HepG2 (cell line): ENCODE measurements around the gene ATE1. TPM values are rescaled to one million over a fixed set of nuclear protein-coding genes. Genes with fewer than 3 reads are reported as not detected.

ENCODE experiments used
- AGO1 ChIP-seq: fragments of 200-400 bp; formaldehyde crosslinking; IDR thresholded peaks from 2 replicates; pipeline ENCODE4 v1.6.1; 2017; ENCODE audit warnings: mild to moderate bottlenecking, low read depth, low read length, moderate library complexity; ENCODE audit not compliant: poor library complexity, severe bottlenecking
- ARNT2 ChIP-seq: sonication (generic); formaldehyde crosslinking; IDR thresholded peaks from 2 replicates; pipeline ENCODE4 v1.8.0; 2022; ENCODE audit warnings: mild to moderate bottlenecking, low read depth, missing genetic modification reagents, moderate library complexity
- HOMEZ ChIP-seq: IDR thresholded peaks from 2 replicates; pipeline ENCODE4 v1.6.1; 2016; ENCODE audit warnings: low read depth
- IRF2 ChIP-seq: IDR thresholded peaks from 2 replicates; pipeline ENCODE4 v1.6.1; 2018; ENCODE audit warnings: missing genetic modification reagents, missing compliant biosample characterization
- JUNB ChIP-seq: sonication (generic); formaldehyde crosslinking; IDR thresholded peaks from 2 replicates; pipeline ENCODE4 v1.8.0; 2022; ENCODE audit warnings: missing genetic modification reagents, mild to moderate bottlenecking, borderline replicate concordance
- MLXIP ChIP-seq: sonication (generic); formaldehyde crosslinking; IDR thresholded peaks from 2 replicates; pipeline ENCODE4 v1.9.0; 2021; ENCODE audit warnings: missing genetic modification reagents, borderline replicate concordance
- NKX3-1 ChIP-seq: sonication (generic); formaldehyde crosslinking; IDR thresholded peaks from 2 replicates; pipeline ENCODE4 v1.5.0; 2020; ENCODE audit warnings: missing genetic modification reagents
- PAX8 ChIP-seq: sonication (generic); formaldehyde crosslinking; IDR thresholded peaks from 2 replicates; pipeline ENCODE4 v1.8.0; 2022; ENCODE audit warnings: mild to moderate bottlenecking, missing genetic modification reagents, borderline replicate concordance
- RBAK ChIP-seq: sonication (generic); formaldehyde crosslinking; IDR thresholded peaks from 2 replicates; pipeline ENCODE4 v1.5.1; 2020; ENCODE audit warnings: mild to moderate bottlenecking, missing genetic modification reagents
- RBM39 ChIP-seq: fragments of 200-400 bp; formaldehyde crosslinking; IDR thresholded peaks from one replicate; pipeline ENCODE4 v1.6.1; 2018; ENCODE audit warnings: antibody characterized with exemption, mild to moderate bottlenecking, low read depth, low read length; ENCODE audit not compliant: poor library complexity, severe bottlenecking
- RERE ChIP-seq: IDR thresholded peaks from 2 replicates; pipeline ENCODE4 v1.6.1; 2016; ENCODE audit warnings: low read depth, missing genetic modification reagents, missing compliant biosample characterization
- SOX13 ChIP-seq, 3 experiments: fragments of 450-650 bp in 1 of 3; sonication (generic) in 1 of 3; formaldehyde crosslinking in 1 of 3; IDR thresholded peaks in 2 of 3; conservative IDR thresholded peaks in 1 of 3; 2 replicates each; pipeline versions ENCODE4 v1.5.0 to v1.6.1; 2016 to 2020; ENCODE audit warnings: antibody characterized with exemption in 1 of 3, mild to moderate bottlenecking in 1 of 3, missing compliant biosample characterization in 1 of 3, missing genetic modification reagents in 1 of 3, moderate library complexity in 1 of 3
- SRF ChIP-seq: IDR thresholded peaks from 2 replicates; pipeline ENCODE4 v1.6.1; 2011; ENCODE audit warnings: mild to moderate bottlenecking, low read depth, low read length, moderate library complexity
- U2AF1 ChIP-seq: fragments of 200-400 bp; formaldehyde crosslinking; optimal IDR thresholded peaks from 2 replicates; pipeline ENCODE3; 2017; ENCODE audit warnings: mild to moderate bottlenecking, low read depth, low read length
- ZNF10 ChIP-seq: sonication (generic); formaldehyde crosslinking; IDR thresholded peaks from 2 replicates; pipeline ENCODE4 v1.4.0; 2020; ENCODE audit warnings: mild to moderate bottlenecking, low read depth, missing genetic modification reagents, borderline replicate concordance
- ZNF180 ChIP-seq: sonication (generic); formaldehyde crosslinking; IDR thresholded peaks from 2 replicates; pipeline ENCODE4 v1.4.0; 2020; ENCODE audit warnings: low read depth, missing genetic modification reagents, borderline replicate concordance
- ZNF33A ChIP-seq: sonication (generic); formaldehyde crosslinking; IDR thresholded peaks from 2 replicates; pipeline ENCODE4 v1.5.1; 2020; ENCODE audit warnings: missing genetic modification reagents, mild to moderate bottlenecking, moderate library complexity, borderline replicate concordance
- ZNF639 ChIP-seq: conservative IDR thresholded peaks from 2 replicates; pipeline ENCODE4 v1.6.1; 2018; ENCODE audit warnings: missing genetic modification reagents
- polyA plus RNA-seq, 8 experiments: library from polyadenylated mRNA; depleted of rRNA in 3 of 8; stranded (reverse) in 7 of 8; unstranded in 1 of 8; fragments of >200 nt; fragmentation: Illumina TruSeq in 4 of 8; extraction: Trizol in 4 of 8; gene quantifications; 2 replicates each; pipeline versions ENCODE4 v1.2.1 to v1.2.3, GENCODE V29; 2011 to 2016; ENCODE audit warnings: low read depth in 4 of 8, missing spikeins in 1 of 8, mixed read lengths in 1 of 8; ENCODE audit not compliant: insufficient read depth in 1 of 8
- total RNA-seq, 5 experiments: library from RNA; depleted of rRNA; stranded (reverse); fragments of >200 nt; fragmentation: Illumina TruSeq; extraction: Trizol; gene quantifications; 2 replicates each; pipeline ENCODE4 v1.2.3, GENCODE V29; 2016; ENCODE audit warnings: low read depth in 1 of 5

The ATE1 gene
- total and polyA plus RNA-seq, 2 of the 13 experiments (the other 11 are each of a cell fraction or from before 2014, with no cell fraction given), result 17.5 to 42.2 TPM

GRCh38 chr10:121935702-121936101, 7.9 kb upstream of the ATE1 start (continued):
- TF ChIP-seq HOMEZ (CRISPR knock-in tag), result peak; percentile 40; the same call in 1 of the 2 replicates
- no peak for TF ChIP-seq PAX8 (CRISPR knock-in tag)
- TF ChIP-seq ZNF33A, result no peak
- no peak for TF ChIP-seq RBAK
- TF ChIP-seq SOX13 (IDR thresholded peaks at IDR 0.05), result peak; percentile 90
- TF ChIP-seq SOX13 (CRISPR knock-in tag; conservative IDR thresholded peaks at IDR 0.05 in 1 of 2, IDR thresholded peaks at IDR 0.05 in 1 of 2), result peak in 1 of 2 experiments; percentile 96; a peak in 2 of 4 replicates
- no peak for TF ChIP-seq MLXIP (CRISPR knock-in tag)
- no peak for TF ChIP-seq JUNB (CRISPR knock-in tag)
- no peak for TF ChIP-seq ZNF10 (CRISPR knock-in tag)
- no peak for TF ChIP-seq U2AF1
- TF ChIP-seq SRF, result peak; percentile 22; the same call in 1 of the 2 replicates
- no peak for TF ChIP-seq NKX3-1
- 0 out of 2 replicates have a peak, but pooled peaks have one; percentile 61 for TF ChIP-seq RERE (CRISPR knock-in tag)
- TF ChIP-seq RBM39, result no peak
- TF ChIP-seq IRF2 (CRISPR knock-in tag), result peak; percentile 84
- TF ChIP-seq ARNT2 (CRISPR knock-in tag), result no peak; the same call in 1 of the 2 replicates
- no peak for TF ChIP-seq AGO1
- TF ChIP-seq ZNF639, result no peak
- no peak for TF ChIP-seq ZNF180 (CRISPR knock-in tag)
